Psoas muscle (tissue), 8 donors: ENCODE measurements around the gene KIF16B. TPM values are rescaled to one million over a fixed set of nuclear protein-coding genes. Genes with fewer than 3 reads are reported as not detected.

Experiments
- ATAC-seq, 4 donors: fragments of 200-7000 bp; cut with Tn5 transposase; one replicate each; pipeline ENCODE4 v1.9.1; 2020; ENCODE audit warnings: moderate library complexity in 3 of 4, mild to moderate bottlenecking in 2 of 4
- DNase-seq, 2 donors: peaks; one replicate each; pipeline ENCODE4 v3.0.0-alpha.2; 2020
- H3K27ac ChIP-seq: fragments of 200-600 bp; one replicate; pipeline ENCODE4 v1.8.0; 2022
- H3K27me3 ChIP-seq, 3 donors: fragments of 200-600 bp in 1 of 3; one replicate each; pipeline versions ENCODE4 v1.6.1 to v1.8.0; 2013 to 2022; ENCODE audit warnings: low read length in 2 of 3, mild to moderate bottlenecking in 2 of 3, moderate library complexity in 1 of 3; ENCODE audit not compliant: insufficient read depth in 3 of 3
- H3K36me3 ChIP-seq, 2 donors: fragments of 200-600 bp in 1 of 2; one replicate each; pipeline versions ENCODE4 v1.6.1 to v1.8.0; 2013 to 2022; ENCODE audit warnings: low read depth in 1 of 2, mild to moderate bottlenecking in 1 of 2, moderate library complexity in 1 of 2; ENCODE audit not compliant: insufficient read depth in 1 of 2
- H3K4me1 ChIP-seq: fragments of 200-600 bp; one replicate; pipeline ENCODE4 v1.8.0; 2022
- H3K4me3 ChIP-seq: fragments of 200-600 bp; one replicate; pipeline ENCODE4 v1.8.0; 2022; ENCODE audit warnings: mild to moderate bottlenecking
- H3K9me3 ChIP-seq: fragments of 200-600 bp; one replicate; pipeline ENCODE4 v1.8.0; 2022
- WGBS, 3 donors: extraction: QIAGEN DNeasy Blood & Tissue Kit; methylation state at CpG; one replicate each; pipeline versions ENCODE4 v1.1.6 to v1.1.7; 2013; 5-methylcytosine and 5-hydroxymethylcytosine counted together
- intact Hi-C, 2 donors: fragments of 100-400 bp; cut with DNase I; formaldehyde crosslinking; loops; one replicate each; pipeline versions ENCODE4 v1.11.0 to v1.14.2; 2022
- polyA plus RNA-seq, 3 donors: library from polyadenylated mRNA; stranded (reverse); fragments of 200-250 nt; gene quantifications; one replicate each; pipeline ENCODE4 v1.2.3, GENCODE V29; 2013
- total RNA-seq, 4 donors: library from RNA; stranded (reverse); fragmentation: NEBNext Ultra II Directional in 2 of 4; extraction: Animal tissue kit (Norgen Biotek cat#: 25700) in 2 of 4; gene quantifications; one replicate each; pipeline versions ENCODE4 v1.2.1 to v1.2.4, GENCODE V29; 2021 to 2023
- TF ChIP-seq, protein P1 (sequence below): fragments of 200-600 bp; IDR thresholded peaks from one replicate; pipeline ENCODE4 v1.8.0; 2022; ENCODE audit warnings: antibody characterized with exemption
- donor health status: healthy with polysubstance abuse.
- donor health status: DM: no; HTN: no; CAD: no; lungs with moderate emphysema.
- donor health status: Bipolar disorder and iron deficiency.
- donor health status: healthy.
- donor health status: DM: yes; HTN: yes; CAD: no.
- donor health status: DM: no; HTN: no; CAD: no.
- donor health status: DM: no; HTN: no; CAD: no.
- donor health status: DM: yes; HTN: yes; CAD: no.

Gene KIF16B
- total and polyA plus RNA-seq, 7 donors = 18.1 to 30.6 (median 24.1) TPM

DNA sequence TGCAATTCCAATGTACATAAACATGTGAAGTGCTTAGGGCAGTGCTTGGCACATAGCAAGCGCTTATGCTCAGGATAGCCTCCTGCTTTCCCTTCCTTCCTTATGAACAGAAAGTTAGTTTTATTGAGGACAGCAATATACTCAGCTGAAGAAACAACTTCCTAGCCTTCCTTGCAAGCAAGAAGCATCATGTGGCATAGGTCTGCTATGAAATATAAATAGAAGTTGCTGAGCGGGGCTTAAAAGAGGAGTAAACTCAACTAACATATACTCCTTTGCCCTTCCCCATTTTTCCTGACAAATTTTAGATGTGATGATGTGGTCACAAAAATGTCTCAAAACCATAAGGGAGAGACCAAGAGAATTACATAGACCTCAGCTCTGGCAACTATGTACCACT, 98.9 kb downstream of the KIF16B start:
- no peak for DNase-seq
- intact Hi-C loops = loop anchor here (10.0 kb wide), 2 partner anchors 120 to 190 kb away; no protein-coding TSS in a partner anchor
- peak overlapping the region; percentile 21 for H3K27ac ChIP-seq
- H3K4me3 ChIP-seq = no peak overlapping the region
- TF ChIP-seq, protein P1, sequence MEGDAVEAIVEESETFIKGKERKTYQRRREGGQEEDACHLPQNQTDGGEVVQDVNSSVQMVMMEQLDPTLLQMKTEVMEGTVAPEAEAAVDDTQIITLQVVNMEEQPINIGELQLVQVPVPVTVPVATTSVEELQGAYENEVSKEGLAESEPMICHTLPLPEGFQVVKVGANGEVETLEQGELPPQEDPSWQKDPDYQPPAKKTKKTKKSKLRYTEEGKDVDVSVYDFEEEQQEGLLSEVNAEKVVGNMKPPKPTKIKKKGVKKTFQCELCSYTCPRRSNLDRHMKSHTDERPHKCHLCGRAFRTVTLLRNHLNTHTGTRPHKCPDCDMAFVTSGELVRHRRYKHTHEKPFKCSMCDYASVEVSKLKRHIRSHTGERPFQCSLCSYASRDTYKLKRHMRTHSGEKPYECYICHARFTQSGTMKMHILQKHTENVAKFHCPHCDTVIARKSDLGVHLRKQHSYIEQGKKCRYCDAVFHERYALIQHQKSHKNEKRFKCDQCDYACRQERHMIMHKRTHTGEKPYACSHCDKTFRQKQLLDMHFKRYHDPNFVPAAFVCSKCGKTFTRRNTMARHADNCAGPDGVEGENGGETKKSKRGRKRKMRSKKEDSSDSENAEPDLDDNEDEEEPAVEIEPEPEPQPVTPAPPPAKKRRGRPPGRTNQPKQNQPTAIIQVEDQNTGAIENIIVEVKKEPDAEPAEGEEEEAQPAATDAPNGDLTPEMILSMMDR = no peak
- ATAC-seq = peak in 3 of 4 donors; percentile 31 to 46 (median 44)
- no peaks in the 10 kb centered on the region for H3K9me3 ChIP-seq
- no peaks in the 10 kb centered on the region for H3K27me3 ChIP-seq
- H3K4me1 ChIP-seq = peaks cover 26% of the 10 kb centered on the region
- H3K36me3 ChIP-seq = no peaks in the 10 kb centered on the region
- 60 to 80% (median 68%) methylated on average over 2 of the region's 2 CpGs for WGBS, 3 donors

DNA sequence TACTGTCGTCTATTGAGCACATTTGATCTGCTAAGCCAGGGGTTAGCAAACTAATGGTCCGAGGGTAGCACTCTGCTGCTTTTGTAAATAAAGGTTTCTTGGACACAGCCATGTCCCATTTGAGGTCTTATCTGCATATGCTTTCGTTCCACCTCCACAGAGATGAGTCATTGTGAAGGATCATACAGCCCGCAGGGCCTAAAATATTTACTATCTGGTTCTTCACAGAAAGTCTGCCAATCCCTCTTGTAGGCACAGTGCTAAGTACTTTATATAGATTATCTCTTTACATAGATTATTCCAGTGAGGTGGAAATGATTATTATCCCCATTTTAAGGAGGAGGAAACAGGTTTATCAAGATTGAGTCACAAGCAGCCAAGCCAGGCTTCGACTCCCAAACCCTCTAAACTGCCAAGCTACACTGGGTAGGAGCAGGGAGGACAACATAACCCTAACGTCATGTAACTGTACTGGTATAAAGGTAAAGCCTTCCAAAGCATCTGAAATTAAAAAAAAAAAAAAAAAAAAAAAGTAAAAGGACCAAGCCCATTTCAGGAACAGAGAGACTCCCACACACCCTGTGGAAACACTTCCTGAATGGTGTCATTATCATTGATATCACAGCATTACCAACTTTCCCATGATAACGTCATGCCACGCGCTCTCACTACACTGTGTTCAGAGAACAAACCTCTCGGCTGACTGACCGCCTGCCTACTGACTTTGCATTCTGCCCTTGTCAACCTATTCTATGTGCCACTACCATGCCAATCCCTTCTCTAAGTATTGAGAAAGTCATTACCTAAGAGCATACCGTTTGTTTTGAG, 101.0 kb downstream of the KIF16B start:
- no peak overlapping the region for H3K4me3 ChIP-seq
- WGBS, 3 donors = 82 to 87% (median 84%) methylated on average over 12 of the region's 12 CpGs
- TF ChIP-seq, protein P1 = no peak
- no peaks in the 10 kb centered on the region for H3K9me3 ChIP-seq
- ATAC-seq (no peak), DNase-seq (no peak)
- peaks cover 26% of the 10 kb centered on the region for H3K4me1 ChIP-seq
- H3K27me3 ChIP-seq = no peaks in the 10 kb centered on the region
- intact Hi-C loops = loop anchor here (10.0 kb wide), 2 partner anchors 117 to 187 kb away; no protein-coding TSS in a partner anchor
- no peak overlapping the region for H3K27ac ChIP-seq
- no peaks in the 10 kb centered on the region for H3K36me3 ChIP-seq

DNA sequence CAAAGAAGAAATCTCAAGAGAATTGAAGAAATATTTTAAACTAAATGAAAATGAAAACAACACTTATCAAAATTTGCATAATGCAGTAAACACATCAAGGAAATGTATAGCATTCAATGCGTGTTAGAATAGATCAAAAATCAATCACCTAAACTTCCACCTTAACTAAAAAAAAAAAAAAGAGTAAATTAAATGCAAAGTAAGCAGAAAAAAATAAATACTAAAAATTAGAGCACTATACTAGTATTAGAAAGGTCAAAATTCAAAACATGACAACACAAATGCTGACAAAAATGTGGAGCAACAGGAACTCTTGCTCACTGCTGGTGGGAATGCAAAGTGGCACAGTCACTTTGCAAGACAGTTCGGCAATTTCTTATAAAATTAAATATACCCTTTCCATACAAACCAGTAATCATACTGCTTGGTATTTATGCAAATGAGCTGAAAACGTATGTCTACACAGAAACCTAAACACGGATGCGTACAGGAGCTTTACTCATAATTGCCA, 103.8 kb downstream of the KIF16B start:
- Histone ChIP-seq H3K27ac (no peak overlapping the region), H3K4me1 (peaks cover 8% of the 10 kb centered on the region), H3K27me3 (no peaks in the 10 kb centered on the region), H3K4me3 (no peak overlapping the region), H3K36me3 (no peaks in the 10 kb centered on the region), H3K9me3 (no peaks in the 10 kb centered on the region)
- ATAC-seq (no peak), DNase-seq (no peak)
- WGBS, 3 donors = 93 to 97% (median 94%) methylated on average over 5 of the region's 5 CpGs
- intact Hi-C loops = loop anchor here in 1 of 2 donors (5.0 kb wide), 1 partner anchor 1833 kb away; no protein-coding TSS in a partner anchor
- TF ChIP-seq, protein P1 = no peak

DNA sequence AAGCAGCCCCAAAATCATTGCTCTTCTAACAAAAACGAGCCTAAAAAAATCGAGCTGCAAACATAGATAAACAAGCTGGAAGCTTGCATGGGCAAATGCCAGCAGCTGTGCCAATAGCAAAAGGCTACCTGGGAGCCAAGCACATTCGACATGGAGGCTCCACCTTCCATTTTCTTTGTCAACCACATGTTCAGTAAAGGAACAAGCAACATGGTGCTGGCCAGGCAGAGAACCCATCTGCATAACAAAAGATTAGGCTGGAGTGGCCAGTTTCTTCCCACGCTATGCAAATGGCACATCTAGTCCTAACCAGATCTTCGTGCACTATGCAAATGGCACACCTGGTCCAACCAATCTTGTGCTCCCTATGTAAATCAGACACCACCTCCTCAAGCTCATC, 110.5 kb downstream of the KIF16B start:
- DNase-seq = no peak
- intact Hi-C loops = no loop called here
- WGBS, 3 donors = 44 to 66% (median 49%) methylated on average over 5 of the region's 5 CpGs
- H3K36me3 ChIP-seq = no peaks in the 10 kb centered on the region
- TF ChIP-seq, protein P1 = no peak
- no peak overlapping the region for H3K4me3 ChIP-seq
- no peak overlapping the region for H3K27ac ChIP-seq
- no peaks in the 10 kb centered on the region for H3K27me3 ChIP-seq
- H3K9me3 ChIP-seq = no peaks in the 10 kb centered on the region
- ATAC-seq = no peak
- peaks cover 26% of the 10 kb centered on the region for H3K4me1 ChIP-seq
